NB4 (cell line): ENCODE measurements around the gene TYMS.

Experiments used
- CTCF ChIP-seq: IDR thresholded peaks from one replicate; pipeline ENCODE4 v1.5.1; 2012; ENCODE audit warnings: low read depth, low read length
- MAX ChIP-seq: IDR thresholded peaks from 2 replicates; pipeline ENCODE4 v1.6.1; 2011; ENCODE audit warnings: low read depth, low read length
- MYC ChIP-seq: IDR thresholded peaks from 2 replicates; pipeline ENCODE4 v1.6.1; 2011; ENCODE audit warnings: low read depth, low read length
- POLR2A ChIP-seq: IDR thresholded peaks from 2 replicates; pipeline ENCODE4 v1.6.1; 2011; ENCODE audit warnings: mild to moderate bottlenecking; ENCODE audit not compliant: insufficient read length; ENCODE audit errors: extremely low read depth

DNA sequence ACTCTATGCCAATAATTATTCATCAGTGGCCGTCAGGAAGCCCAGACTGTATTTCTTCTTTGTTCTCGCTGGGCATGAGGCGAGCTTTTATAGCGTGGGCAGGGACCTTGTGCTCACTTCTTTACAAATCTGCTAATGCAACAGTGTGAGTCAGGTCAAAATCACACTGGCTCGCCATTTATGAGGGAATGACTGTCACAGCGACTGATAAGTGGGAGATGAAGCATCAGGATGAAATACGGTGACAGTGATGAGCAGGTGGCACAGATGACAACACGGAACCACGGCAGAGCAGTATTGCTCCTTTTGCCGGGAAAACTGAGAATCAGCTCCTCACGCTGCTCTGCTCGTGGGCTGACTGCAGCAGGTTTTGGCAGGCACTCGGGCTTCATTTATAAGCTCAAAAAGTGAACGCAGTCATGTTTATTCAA lies 20.5 kb downstream of the TYMS start:
- no peak for TF ChIP-seq CTCF
- TF ChIP-seq MAX, result no peak
- TF ChIP-seq POLR2A, result no peak
- no peak for TF ChIP-seq MYC
